NB4 (cell line): ENCODE results near the gene PIAS4.

Experiments
- CTCF ChIP-seq: IDR thresholded peaks from one replicate; pipeline ENCODE4 v1.5.1; 2012; ENCODE audit warnings: low read depth, low read length
- POLR2A ChIP-seq: IDR thresholded peaks from 2 replicates; pipeline ENCODE4 v1.6.1; 2011; ENCODE audit warnings: mild to moderate bottlenecking; ENCODE audit not compliant: insufficient read length; ENCODE audit errors: extremely low read depth
- TF ChIP-seq, protein P1 (sequence below): IDR thresholded peaks from 2 replicates; pipeline ENCODE4 v1.6.1; 2011; ENCODE audit warnings: low read depth, low read length

GRCh38 chr19:3964256-3965194, 43.0 kb upstream of the PIAS4 start:
- TF ChIP-seq CTCF (no peak), POLR2A (no peak)
- TF ChIP-seq, protein P1, sequence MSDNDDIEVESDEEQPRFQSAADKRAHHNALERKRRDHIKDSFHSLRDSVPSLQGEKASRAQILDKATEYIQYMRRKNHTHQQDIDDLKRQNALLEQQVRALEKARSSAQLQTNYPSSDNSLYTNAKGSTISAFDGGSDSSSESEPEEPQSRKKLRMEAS: no peak
